Measurements from ENCODE around the gene UBE3B.

DNA sequence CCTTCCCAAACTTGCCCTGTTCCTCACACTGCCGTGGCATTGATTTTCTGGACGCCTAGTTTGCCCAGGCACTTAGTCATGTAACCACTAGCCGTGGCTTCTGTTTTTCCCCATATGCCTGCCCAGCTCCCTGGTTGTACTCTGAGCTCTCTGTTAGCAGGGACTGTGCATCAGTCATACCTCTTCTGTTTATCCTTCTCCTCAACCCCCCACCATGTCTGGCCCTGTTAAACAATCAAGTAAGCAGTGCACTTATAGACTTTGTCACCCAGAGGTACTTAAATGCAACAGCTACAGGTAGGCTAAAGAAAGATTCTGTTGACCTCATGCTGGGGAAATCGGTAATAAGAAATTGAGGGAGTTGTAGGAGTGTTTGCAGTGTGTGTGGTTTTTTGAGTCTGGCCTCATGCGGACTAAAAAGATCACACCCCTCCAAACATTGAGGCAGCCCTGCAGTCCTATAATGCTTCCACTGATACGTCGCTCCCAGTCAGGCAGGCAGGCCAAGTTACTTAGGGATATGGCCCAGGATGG, 17.0 kb downstream of the UBE3B start:
- TF ChIP-seq EZH2 (IDR thresholded peaks at IDR 0.05; ENCODE audit: borderline replicate concordance) (no peak), EZH2phosphoT487 (IDR thresholded peaks at IDR 0.05; ENCODE audit: low read depth, severe bottlenecking, unreplicated experiment) (no peak)
- TF ChIP-seq, protein P1, sequence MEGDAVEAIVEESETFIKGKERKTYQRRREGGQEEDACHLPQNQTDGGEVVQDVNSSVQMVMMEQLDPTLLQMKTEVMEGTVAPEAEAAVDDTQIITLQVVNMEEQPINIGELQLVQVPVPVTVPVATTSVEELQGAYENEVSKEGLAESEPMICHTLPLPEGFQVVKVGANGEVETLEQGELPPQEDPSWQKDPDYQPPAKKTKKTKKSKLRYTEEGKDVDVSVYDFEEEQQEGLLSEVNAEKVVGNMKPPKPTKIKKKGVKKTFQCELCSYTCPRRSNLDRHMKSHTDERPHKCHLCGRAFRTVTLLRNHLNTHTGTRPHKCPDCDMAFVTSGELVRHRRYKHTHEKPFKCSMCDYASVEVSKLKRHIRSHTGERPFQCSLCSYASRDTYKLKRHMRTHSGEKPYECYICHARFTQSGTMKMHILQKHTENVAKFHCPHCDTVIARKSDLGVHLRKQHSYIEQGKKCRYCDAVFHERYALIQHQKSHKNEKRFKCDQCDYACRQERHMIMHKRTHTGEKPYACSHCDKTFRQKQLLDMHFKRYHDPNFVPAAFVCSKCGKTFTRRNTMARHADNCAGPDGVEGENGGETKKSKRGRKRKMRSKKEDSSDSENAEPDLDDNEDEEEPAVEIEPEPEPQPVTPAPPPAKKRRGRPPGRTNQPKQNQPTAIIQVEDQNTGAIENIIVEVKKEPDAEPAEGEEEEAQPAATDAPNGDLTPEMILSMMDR (IDR thresholded peaks at IDR 0.05; ENCODE audit: poor library complexity): no peak

Data from hepatocyte (in vitro differentiated cells).